GM12892 (cell line): Measurements from ENCODE around the gene COQ10B.

ENCODE experiments used
- POLR2A ChIP-seq: IDR thresholded peaks from 2 replicates; pipeline ENCODE4 v1.6.1; 2011; ENCODE audit warnings: low read depth, low read length, control low read depth
- POLR2AphosphoS5 ChIP-seq: IDR thresholded peaks from 2 replicates; pipeline ENCODE4 v1.6.1; 2011; ENCODE audit warnings: low read depth, low read length, control low read depth
- TAF1 ChIP-seq: IDR thresholded peaks from 2 replicates; pipeline ENCODE4 v1.6.1; 2011; ENCODE audit warnings: low read depth, mild to moderate bottlenecking, control low read depth, low read length, borderline replicate concordance

DNA sequence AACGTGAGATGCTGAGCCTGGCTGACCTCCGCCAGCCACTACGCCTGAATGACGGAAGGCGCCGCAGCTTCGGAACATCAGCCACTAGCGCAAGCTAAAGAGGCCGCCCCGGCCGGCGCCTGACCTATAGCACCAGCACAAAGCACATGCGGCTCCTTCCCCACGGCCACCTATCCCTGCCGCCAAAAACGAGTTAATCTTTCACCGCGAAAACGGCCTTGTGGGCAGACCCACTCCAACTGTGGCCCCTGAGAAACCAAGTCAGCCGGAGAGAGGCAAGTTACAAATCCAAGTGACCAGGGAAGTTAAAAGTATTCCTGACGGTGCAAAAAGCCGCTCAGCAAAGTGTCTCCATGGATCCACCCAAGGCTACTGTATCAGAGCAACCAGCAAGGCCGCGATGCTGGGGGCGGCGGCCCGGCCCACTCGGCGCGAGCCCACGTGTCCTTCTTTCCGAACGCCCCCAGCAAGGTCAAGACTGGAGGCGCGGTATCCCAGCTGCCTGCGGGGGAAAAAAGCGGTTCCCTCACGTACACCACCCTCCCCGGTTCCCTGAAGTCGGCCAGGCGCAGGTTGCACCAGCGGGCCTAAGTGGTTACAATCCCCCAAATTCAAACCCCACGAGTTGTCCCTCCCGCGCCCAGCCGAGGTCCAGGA, 45.7 kb downstream of the COQ10B start:
- TF ChIP-seq POLR2A, result no peak; the same call in 1 of the 2 replicates
- no peak for TF ChIP-seq POLR2AphosphoS5
- no peak for TF ChIP-seq TAF1
